GM21737 (cell line): Measurements from ENCODE around the gene CEP131.

Experiments
- ATAC-seq: cut with Tn5 transposase; IDR thresholded peaks from one replicate; pipeline ENCODE4 v1.9.1; 2021; ENCODE audit warnings: mild to moderate bottlenecking, moderate library complexity; ENCODE audit not compliant: unreplicated experiment

Gene CEP131

DNA sequence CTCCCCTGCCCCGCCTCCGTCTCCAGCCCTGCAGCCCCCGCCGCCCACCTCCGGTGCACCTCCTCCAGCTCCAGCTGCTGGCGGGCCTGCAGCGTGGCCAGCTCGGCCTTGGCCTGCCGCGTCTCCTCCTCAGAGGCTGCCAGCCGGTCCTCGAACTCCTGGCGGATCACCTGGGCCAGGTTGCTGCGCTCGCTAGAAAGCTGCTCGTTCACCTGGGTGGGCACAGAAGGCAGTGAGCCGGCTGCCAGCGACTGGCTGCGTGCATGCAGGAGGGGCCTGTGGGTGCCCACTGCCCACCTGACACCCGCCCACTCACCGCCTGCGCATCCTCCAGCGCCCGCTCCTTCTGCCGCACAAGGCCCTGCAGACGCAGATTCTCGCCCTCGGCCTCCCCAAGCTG is 32.2 kb downstream of the CEP131 start:
- ATAC-seq = no peak

DNA sequence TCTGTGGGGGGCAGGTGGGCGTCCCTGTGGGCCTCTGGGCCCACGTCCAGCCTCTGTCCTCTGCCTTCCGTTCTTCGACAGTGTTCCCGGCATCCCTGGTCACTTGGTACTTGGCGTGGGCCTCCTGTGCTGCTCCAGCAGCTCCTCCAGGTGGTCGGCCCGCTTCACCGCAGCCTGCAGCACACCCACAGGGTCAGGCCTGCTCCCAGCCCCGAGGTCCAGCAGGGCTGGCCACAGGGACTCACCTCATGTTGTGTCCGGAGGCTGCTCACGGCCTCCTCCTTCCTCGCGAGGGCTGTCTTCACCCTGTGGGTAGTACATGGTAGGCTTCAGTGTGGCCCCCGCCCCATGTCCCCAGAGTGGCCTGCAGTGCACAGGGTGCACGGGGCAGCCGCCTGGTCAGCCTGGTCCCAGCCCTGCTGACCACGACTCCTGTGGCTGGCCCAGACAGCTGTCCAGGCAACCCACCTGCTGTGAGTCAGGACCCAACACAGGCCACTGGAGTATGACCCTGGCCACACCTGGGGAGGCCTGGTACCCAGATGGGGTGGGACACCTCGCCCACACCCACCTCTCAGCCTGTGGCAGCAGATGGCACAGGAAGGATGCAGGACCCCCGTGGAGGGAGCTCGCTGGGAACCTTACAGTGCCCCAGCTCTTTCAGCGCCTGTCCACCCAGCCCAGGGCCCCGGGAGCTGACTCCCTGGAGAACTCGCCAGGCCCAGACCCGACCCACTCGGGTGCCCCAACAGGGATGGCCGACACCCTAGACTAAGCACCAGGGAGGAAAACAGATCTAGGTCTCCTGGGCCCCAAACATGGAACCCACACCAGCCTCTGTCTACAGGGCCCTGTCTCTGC is 32.9 kb downstream of the CEP131 start:
- no peak for ATAC-seq

DNA sequence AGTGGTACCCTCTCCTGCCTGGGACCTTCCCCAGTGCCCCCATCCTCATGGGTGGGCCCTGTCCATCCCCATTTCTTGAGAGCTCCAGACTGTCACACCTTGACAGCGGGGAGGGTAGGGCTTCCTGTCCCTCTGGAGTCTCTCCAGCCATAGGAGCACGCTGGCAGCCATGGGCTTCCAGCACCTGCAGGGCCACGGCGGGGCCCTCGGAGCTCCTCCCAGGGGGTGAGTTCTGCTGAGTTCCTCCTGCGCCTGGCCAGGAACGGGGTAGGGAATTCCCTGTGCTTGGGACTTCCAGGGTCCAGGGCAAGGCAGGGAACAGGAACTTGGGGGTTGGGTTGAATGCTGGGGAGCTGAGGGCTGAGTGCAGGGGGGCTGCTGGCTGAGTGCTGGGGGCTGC is 33.7 kb downstream of the CEP131 start:
- ATAC-seq = no peak

DNA sequence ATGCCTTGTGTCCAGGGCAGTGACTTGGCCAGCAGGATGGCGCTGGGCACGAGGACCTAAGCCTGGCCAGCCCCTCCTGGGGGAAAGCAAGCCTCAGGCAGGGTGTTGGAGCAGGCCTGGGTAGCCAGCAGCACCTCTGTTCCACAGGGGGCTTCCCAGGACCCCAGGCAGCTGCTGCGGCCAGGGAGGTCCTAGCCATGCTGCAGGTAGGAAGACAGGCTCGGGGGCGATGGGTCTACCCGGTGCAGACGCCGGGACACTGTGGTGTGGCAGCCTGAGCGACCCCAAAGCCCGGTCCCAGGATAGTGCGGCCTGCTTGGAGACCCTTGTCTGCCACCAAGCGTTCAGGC is 34.3 kb downstream of the CEP131 start:
- no peak for ATAC-seq

DNA sequence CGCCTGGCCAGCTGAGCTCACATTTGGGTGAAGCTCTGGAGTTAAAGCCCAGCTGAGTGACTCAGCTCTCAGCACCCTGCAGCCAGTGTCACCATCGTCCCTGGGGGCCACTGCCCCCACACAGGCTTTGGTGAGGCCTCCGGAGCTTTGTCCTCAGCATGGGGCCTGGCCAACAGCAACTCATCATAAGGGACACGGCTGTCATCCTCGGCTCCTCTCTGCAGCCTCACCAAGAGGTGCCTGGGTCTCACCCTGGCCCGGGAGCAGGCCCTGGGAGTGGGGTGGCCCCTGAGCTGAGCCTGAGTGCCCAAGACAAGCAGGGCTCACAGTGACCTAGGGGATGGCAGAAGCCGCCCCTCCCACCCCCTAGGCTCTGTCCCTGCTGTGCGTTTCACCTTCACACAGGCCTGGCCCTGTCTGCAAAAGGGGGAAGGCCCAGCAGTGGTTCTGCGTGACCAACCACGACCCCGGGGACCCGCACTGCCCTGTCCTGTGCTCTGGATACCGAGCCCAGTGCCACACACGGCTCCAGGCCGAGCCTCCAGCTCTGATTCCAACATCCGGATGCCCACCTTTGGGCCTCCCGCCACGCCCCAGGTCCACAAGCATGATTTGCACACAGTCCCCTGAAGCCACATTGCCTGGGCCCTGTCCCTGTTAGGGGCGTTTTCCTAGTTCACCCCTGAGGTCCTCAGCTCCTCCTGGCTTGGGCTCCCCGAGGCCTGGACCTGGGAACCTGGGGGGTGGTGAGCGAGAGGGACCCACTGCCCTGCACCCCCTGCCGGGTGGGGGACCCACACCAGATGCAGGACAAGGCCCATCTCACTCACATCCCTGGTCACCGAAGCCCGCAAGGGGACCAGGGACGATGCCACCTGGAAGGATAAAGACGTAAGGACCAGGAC is 34.9 kb downstream of the CEP131 start:
- ATAC-seq = no peak

DNA sequence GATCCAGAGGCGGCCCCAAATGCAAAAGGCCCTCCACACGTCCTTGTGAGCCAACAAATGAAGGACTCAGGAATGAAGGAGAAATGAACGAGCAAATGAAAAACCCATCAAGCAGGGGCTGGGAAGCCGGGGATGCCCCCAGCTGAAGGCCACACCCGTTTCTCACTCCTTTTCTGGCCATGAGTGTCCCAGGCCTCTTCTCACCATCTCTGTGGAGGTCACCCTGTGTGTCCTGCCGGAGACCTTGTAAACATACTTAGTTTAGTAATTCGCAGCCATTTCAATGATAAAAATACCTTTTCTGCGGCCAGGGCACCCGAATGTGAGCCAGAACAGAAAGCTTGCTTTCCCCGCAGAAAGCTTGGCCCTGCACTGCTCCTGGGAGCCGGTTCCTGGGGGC is 35.6 kb downstream of the CEP131 start:
- ATAC-seq = no peak

DNA sequence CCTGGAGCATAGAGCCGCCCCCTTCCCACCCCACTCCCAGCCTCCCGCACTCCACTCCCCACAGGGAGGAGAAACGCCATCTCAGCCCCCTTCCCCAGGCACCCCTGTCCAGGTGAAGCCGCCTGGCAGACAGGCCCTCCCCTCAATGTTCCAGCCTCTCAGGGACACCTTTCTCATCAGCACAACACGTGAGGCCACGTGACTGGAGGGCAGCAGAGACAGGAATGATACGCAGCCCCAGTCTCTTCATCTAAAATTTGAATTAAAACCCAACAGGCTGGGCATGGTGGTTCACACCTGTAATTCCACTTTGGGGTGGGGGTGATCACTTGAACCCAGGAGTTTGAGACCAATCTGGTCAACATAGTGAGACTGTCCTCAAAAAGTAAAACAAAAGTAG is 36.6 kb downstream of the CEP131 start:
- ATAC-seq = no peak

DNA sequence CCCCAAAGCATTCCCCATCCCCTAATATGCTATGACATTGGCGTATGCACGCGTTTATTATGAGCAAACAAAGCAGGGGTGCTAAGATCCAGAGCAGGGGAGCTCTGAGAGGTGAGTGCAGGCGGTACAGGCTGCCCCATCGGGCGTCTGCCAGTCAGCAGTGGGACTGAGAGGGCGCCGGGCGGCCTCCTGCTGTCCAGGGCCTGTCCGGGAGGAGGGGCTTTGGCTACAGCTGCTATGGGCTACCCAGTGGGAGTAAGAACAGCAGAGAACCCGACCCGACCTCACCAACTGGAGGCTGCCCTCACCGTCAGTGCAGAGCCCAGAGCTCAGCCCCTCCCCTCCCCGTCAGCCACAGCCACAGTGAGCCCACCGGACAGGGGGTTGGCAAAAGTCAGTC is 38.2 kb downstream of the CEP131 start:
- no peak for ATAC-seq

DNA sequence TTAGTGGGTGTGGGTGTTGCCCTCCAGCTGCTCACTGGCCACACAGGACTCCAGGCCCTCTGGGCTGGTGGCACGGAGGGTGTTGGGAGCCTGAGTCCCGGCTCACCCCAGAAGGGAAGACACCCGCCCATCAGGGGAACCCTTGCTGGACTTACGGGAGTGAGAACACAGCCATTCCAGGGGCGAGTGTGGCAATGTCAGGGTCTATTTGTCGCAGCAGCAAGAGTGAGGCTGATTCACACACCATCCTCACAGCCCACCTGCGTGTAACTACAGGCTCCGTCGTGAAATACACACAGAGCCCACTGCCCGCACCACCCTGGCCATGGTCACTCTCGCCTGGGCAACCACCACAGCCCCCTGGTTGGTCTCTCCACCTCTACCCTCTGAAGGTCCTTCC is 39.0 kb downstream of the CEP131 start:
- no peak for ATAC-seq

DNA sequence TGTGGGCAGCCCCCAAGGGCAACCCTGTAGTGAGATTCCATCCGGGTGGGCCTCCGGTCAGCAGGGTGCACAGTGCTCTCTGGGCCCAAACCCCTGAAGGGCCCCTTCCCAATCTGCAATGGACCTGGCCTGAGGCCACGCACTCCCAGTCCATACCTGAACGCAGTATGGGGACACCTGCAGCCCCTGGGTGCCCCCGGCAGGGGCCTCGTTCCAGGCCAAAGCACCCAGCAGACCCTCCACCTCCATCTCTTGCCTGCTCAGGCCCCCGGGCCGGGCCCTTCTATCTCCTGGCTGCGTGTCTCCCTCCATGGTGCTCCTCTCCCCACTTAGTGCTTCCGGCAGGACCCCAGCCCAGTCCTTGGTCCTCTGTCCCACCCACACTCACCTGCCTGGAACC is 39.4 kb downstream of the CEP131 start:
- no peak for ATAC-seq

DNA sequence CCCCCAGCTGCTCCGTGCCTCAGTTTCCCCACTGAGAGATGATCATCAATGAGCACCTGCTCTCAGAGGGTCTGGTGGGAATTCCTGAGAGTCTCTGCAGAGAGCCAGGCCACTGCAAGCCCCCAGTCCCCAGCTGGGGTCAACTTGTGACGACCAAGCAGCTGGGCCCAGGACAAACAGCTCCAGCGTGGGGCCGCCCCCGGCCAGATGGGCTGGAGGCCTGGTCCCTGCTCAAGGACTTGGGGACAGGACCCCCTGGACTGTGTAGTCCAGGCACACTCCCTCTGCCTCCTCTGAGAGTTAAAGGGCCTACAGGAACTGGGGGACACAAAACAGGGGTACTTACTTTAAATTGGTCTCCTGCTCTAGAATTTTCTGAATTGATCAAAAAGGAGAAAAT is 40.2 kb downstream of the CEP131 start:
- ATAC-seq = no peak

DNA sequence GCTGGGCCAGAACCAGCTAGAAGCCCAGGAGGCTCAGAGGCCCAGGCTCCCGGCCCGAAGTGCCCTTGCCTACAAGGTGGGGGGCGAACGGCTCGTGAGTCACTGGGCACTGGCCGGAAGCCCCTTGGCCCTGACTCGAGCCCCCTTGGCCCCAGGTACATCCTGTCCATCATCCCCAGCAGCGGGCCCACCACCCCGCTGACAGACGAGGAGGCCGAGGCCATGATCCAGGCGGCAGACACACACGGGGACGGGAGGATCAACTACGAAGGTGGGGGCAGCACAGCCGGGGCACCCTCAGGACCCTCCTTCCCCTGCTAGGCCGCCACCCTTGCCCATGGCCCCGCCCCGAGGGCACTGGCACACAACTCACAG is 41.0 kb downstream of the CEP131 start:
- ATAC-seq = no peak

DNA sequence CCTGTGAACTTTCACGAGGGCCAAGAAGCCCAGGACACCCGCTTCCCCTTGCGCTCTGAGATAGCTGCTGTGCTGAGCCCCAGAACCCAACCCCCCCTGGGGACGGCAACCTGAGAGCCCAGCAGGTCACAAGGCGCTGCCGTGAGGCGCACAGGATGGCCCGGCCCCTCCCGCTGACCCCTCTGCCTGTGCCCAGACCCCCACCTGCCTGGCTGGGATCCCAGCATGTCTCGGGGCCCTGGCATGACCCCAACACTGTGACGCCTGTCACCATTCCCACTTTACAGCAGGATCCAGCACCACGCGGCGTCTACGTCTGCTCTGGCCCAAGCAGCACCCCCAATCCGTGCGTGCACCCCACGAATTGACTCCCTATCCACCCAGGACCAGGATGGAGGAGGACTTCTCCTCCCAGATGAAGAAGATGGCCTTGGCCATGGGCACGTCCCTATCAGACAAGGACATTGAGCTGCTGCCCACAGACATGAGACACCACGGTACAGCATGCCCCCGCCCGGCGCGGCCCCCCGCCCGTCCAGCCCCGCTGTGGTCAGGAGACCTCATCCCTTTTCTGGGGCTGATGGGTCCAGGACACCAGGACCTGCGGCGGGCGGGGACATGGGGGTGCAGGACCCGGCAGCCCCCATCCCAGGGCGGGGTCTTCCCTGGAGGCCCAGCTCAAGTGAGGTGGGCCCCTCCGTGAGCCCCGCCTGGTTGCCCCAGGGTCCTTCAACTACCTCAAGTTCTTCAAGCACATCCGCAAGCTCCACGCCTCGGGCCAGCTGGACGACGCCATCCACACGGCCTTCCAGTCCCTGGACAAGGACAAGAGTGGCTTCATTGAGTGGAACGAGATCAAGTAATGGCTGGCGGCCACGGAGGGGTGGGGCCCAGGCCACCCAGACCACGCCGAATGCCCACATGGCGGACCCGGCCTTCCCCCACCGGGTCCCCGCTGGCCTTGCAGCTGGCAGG is 41.6 kb downstream of the CEP131 start:
- ATAC-seq = no peak

DNA sequence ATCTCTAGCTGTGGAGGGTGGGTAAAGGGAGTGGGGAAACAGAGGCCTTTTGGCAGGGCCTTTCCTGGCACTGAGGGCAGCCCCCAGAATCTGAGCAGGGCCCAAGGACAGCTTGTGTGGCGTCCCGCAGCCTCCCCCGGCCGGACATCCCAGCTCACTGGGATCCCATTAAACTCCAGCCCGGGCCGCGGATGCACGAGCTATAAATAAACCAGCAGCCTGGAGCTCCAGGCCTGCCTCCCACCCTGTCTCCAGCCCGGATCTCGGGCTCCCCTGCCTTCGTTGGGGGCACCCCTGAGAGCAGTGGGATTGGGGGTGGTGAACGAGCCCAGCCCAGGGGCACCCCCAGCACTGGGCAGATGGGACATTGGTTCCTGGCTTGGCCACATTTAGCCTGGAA is 42.9 kb downstream of the CEP131 start:
- no peak for ATAC-seq

DNA sequence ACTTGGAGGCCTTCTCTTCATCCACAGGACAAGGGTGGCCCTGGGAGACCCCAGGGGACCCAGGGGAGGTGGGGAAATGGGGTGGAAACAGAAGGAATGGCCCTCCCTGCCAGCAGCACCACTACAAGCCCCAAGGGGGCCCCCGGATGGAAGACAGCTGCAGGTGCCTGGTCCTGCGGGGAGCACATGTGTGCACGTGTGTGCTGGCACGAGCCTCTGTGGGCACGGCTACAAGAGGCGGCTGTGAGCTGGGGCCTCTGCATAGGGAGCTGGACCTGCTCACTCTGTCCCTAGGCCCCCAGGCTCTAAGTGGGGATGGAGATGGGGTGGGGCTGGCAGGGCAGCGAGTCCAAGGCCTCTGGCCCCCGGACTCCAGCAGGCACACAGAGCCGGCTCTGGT is 43.5 kb downstream of the CEP131 start:
- no peak for ATAC-seq

DNA sequence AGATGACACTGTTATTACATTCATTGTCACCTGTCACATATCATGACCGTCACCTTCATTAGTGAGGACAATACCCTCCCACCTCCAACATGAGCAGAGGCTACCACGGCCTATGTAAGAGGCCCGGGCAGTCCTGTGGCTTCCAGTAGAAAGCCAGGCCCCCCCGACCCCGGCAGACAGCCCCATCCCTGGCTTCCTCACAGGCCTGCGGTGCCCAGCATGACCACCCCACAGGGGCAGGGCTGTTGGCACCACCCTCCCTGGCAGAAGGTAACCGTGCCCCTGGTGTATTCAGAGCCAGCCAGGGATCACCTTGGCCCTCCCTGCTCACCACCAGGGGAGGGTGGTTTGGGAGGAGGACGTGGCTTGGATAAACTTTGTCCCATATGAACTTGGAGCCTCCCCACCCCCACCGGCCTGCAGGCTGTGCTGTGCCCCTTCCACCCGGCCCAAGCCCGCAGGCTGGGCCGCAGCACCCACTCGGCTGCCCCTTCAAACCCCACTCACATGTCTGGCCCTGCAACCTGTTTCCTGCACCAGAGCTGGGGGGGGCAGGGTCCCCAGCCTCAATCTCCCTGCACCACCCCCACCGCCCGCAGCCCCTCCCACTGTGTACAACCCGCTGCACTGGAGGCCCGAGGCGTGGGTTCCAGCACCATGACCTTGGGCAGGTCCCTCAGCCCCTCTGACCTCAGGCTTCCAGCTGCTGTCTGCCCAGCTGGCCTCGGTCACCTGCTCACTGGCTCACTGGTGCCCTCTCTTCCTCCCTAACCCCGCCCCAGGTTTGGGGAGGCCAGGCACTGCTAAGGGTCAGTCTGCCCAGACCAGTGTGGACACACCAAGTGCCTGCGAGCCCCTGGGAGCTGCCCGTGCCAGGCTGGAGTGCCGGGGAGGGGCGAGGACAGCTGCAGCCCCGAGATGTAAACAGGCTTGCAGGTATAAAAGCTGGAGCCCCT is 44.4 kb downstream of the CEP131 start:
- ATAC-seq = no peak

DNA sequence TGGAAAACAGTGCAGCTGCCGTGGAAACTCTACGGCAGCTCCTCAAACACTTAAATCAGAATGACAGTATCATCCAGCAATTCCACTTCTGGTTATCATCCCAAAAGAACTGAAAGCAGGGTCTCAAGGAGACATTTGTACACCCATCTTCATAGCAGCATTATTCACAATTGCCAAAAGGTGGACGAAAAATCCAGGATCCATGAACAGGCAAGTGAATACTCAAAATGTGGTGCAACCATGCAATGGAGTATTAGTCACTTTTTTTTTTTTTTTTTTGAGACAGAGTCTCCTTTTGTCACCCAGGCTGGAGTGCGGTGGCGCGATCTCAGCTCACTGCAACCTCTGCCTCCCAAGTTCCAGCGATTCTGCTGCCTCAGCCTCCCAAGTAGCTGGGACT is 46.1 kb downstream of the CEP131 start:
- ATAC-seq = no peak

DNA sequence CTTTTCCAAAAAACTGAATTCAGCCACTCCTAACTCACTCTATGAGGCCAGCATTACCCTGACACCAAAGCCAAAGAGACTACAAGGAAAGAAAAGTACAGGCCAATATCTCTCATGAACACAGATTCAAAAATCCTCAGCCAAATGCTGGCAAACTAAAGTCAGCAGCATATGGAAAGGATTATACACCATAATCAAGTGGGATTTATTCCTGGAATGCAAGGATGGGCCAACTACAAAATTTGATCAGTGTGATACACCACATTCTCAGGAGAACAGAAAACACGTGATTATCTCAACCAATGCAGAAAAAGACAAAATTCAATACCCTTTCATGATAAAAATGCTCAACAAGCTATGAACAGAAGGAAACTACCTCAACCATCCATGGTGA is 49.0 kb downstream of the CEP131 start:
- no peak for ATAC-seq

DNA sequence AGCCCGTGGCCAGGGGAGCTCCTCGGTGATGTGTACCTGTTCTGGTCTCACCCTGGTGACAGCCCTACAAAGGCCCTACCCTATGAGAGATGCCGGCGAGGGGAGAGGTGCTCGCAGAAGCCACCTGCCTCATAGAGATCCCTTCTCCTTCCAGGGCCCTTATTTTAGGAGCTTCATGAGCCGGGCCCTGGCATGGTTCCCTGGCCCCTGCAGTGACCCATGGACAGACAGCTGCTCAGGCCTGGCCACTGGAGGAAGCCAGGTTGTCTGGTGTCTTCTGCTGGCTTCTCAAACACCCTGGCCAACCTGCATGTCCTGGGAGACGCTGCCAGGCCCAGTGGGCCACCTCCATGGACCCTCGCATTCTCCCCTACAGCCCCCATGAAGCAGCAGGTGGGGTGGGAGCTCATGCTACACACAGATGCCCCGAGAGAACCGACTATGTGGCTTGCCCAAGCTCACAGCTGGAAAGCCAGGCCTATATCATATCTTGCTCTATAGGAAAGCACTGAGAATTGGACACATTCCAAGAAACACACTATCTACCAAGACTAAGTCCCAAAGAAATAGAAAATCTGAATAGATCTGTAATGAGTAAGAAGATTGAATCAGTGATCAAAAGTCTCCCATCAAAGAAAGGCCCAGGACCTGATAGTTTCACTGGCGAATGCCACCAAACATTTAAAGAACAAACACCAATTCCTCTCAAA is 49.6 kb downstream of the CEP131 start:
- no peak for ATAC-seq
